ENCODE data around the gene BCOR.

- TF ChIP-seq, protein P1, sequence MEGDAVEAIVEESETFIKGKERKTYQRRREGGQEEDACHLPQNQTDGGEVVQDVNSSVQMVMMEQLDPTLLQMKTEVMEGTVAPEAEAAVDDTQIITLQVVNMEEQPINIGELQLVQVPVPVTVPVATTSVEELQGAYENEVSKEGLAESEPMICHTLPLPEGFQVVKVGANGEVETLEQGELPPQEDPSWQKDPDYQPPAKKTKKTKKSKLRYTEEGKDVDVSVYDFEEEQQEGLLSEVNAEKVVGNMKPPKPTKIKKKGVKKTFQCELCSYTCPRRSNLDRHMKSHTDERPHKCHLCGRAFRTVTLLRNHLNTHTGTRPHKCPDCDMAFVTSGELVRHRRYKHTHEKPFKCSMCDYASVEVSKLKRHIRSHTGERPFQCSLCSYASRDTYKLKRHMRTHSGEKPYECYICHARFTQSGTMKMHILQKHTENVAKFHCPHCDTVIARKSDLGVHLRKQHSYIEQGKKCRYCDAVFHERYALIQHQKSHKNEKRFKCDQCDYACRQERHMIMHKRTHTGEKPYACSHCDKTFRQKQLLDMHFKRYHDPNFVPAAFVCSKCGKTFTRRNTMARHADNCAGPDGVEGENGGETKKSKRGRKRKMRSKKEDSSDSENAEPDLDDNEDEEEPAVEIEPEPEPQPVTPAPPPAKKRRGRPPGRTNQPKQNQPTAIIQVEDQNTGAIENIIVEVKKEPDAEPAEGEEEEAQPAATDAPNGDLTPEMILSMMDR (IDR thresholded peaks at IDR 0.05) = no peak
- TF ChIP-seq POLR2A (IDR thresholded peaks at IDR 0.05) = no peak
Measured at GRCh38 chrX:40143987-40144386, 46.2 kb upstream of the BCOR start.
